GM12878 (cell line): ENCODE results near the gene OPRD1. TPM values are rescaled to one million over a fixed set of nuclear protein-coding genes. Genes with fewer than 3 reads are reported as not detected.

Source experiments
- ATAC-seq: fragments of 200-7000 bp; cut with Tn5 transposase; 3 replicates; pipeline ENCODE4 v1.9.1; 2020; ENCODE audit warnings: mild to moderate bottlenecking, moderate library complexity
- BruUV-seq: library from RNA; stranded (reverse); fragments of 400-500 nt; replicated peaks from 2 replicates; lab custom pipeline; 2021; lab: Mats Ljungman, UMichigan
- CTCF ChIA-PET: fragments of 300-600 bp; sonication (Branson Sonifier 250); formaldehyde crosslinking; extraction: SDS; loops from one replicate; lab custom pipeline; 2021; ENCODE audit warnings: inconsistent platforms; lab: Yijun Ruan, JAX
- POLR2A ChIA-PET: fragments of 350-600 bp; formaldehyde crosslinking; extraction: SDS; loops from one replicate; lab custom pipeline; 2021; ENCODE audit warnings: inconsistent platforms; lab: Charles Lee
- RAD21 ChIA-PET: fragments of 300-600 bp; sonication (Branson Sonifier 250); formaldehyde crosslinking; loops from one replicate; lab custom pipeline; 2023; ENCODE audit warnings: antibody characterized with exemption; ENCODE audit not compliant: unreplicated experiment; lab: Charles Lee
- SMC1A ChIA-PET: fragments of 300-600 bp; sonication (Branson Sonifier 250); formaldehyde crosslinking; loops from one replicate; lab custom pipeline; 2023; ENCODE audit not compliant: unreplicated experiment, uncharacterized antibody; lab: Charles Lee
- DNase-seq: peaks from one replicate; pipeline ENCODE4 v3.0.0-alpha.2; 2011; ENCODE audit warnings: low read depth, low spot score
- FAIRE-seq: peaks from 3 replicates; lab custom pipeline; 2011; peaks lifted over from hg19 to GRCh38; lab: Jason Lieb, UNC
- H2AFZ ChIP-seq: 2 replicates; pipeline ENCODE4 v1.6.0; 2011; ENCODE audit warnings: low read depth, low read length, control low read depth; ENCODE audit not compliant: control insufficient read depth
- H3K27ac ChIP-seq: 2 replicates; pipeline ENCODE4 v1.5.1; 2011; ENCODE audit warnings: control low read depth; ENCODE audit not compliant: control insufficient read depth, insufficient read depth
- H3K27me3 ChIP-seq, 2 experiments: replicated peaks in 1 of 2; 2 replicates each; pipeline versions ENCODE4 v1.6.0 to v1.6.1; 2011; ENCODE audit warnings: low read length in 1 of 2; ENCODE audit not compliant: control insufficient read depth in 2 of 2, insufficient read depth in 2 of 2
- H3K36me3 ChIP-seq, 2 experiments: 2 replicates each; pipeline ENCODE4 v1.5.1; 2011; ENCODE audit warnings: low read length in 1 of 2; ENCODE audit not compliant: control insufficient read depth in 2 of 2, insufficient read depth in 2 of 2
- H3K4me1 ChIP-seq: 2 replicates; pipeline ENCODE4 v1.6.1; 2011; ENCODE audit warnings: mild to moderate bottlenecking, low read length, moderate library complexity, mixed read lengths; ENCODE audit not compliant: control insufficient read depth, insufficient read depth
- H3K4me2 ChIP-seq: 2 replicates; pipeline ENCODE4 v1.6.0; 2011; ENCODE audit warnings: control low read depth; ENCODE audit not compliant: control insufficient read depth, insufficient read depth
- H3K4me3 ChIP-seq: fragments of 200-600 bp; sonication (generic); 2 replicates; pipeline ENCODE4 v1.5.1; 2016
- H3K79me2 ChIP-seq: 2 replicates; pipeline ENCODE4 v1.6.0; 2011; ENCODE audit warnings: low read length; ENCODE audit not compliant: control insufficient read depth, insufficient read depth
- H3K9ac ChIP-seq: 2 replicates; pipeline ENCODE4 v1.8.0; 2011; ENCODE audit warnings: low read length, control low read depth, mixed read lengths; ENCODE audit not compliant: control insufficient read depth, insufficient read depth
- H3K9me3 ChIP-seq: replicated peaks from 3 replicates; pipeline ENCODE4 v1.5.1; 2011; ENCODE audit warnings: mild to moderate bottlenecking, low read length; ENCODE audit not compliant: control insufficient read depth, insufficient read depth
- H4K20me1 ChIP-seq: 2 replicates; pipeline ENCODE4 v1.6.0; 2011; ENCODE audit not compliant: control insufficient read depth, insufficient read depth
- CHD4 ChIP-seq: fragments of 200-600 bp; sonication (generic); IDR thresholded peaks from 2 replicates; pipeline ENCODE4 v1.6.1; 2016; ENCODE audit warnings: mild to moderate bottlenecking
- CREM ChIP-seq: IDR thresholded peaks from 2 replicates; pipeline ENCODE4 v1.6.1; 2014; ENCODE audit warnings: antibody characterized with exemption, low read depth
- EP300 ChIP-seq, 2 experiments: fragments of 150-350 bp in 1 of 2; IDR thresholded peaks; 2 replicates each; pipeline ENCODE4 v1.6.1; 2011 to 2012; ENCODE audit warnings: low read depth in 2 of 2, low read length in 2 of 2, borderline replicate concordance in 1 of 2, improper control_type of control experiment in 1 of 2, inconsistent platforms in 1 of 2; ENCODE audit not compliant: control insufficient read depth in 1 of 2
- ESRRA ChIP-seq: IDR thresholded peaks from 2 replicates; pipeline ENCODE4 v1.6.1; 2012; ENCODE audit warnings: mild to moderate bottlenecking, low read length, improper control_type of control experiment
- SREBF2 ChIP-seq: IDR thresholded peaks from 2 replicates; pipeline ENCODE4 v1.6.1; 2012; ENCODE audit warnings: mild to moderate bottlenecking, low read length
- WGBS: methylation state at CpG from one replicate; pipeline ENCODE4 v1.1.6; 2016; ENCODE audit warnings: low lambda C conversion rate; ENCODE audit not compliant: insufficient replicate concordance, insufficient coverage; ENCODE audit errors: missing lambda C conversion rate; 5-methylcytosine and 5-hydroxymethylcytosine counted together
- in situ Hi-C: fragments of 300-500 bp; cut with MboI; formaldehyde crosslinking; loops from 9 replicates; pipeline ENCODE4 v1.14.3; 2018; ENCODE audit warnings: mixed read lengths
- intact Hi-C: fragments of 100-400 bp; cut with micrococcal nuclease; formaldehyde crosslinking; loops from one replicate; pipeline ENCODE4 v1.14.2; 2022; ENCODE audit not compliant: unreplicated experiment
- polyA plus RNA-seq, 11 experiments: library from polyadenylated mRNA; depleted of rRNA in 4 of 11; unstranded in 6 of 11; stranded (reverse) in 5 of 11; fragments of >200 nt; fragmentation: Nextera tagmentation in 4 of 11; fragmentation: Illumina TruSeq in 1 of 11; extraction: Ambion mirVana in 4 of 11; extraction: Trizol in 1 of 11; gene quantifications; 1 replicate in 1 of 11; 2 replicates in 10 of 11; pipeline versions ENCODE4 v1.2.1 to v1.2.3, GENCODE V29; 2011 to 2016; ENCODE audit warnings: inconsistent platforms in 2 of 11, missing spikeins in 2 of 11, low read depth in 1 of 11
- total RNA-seq, 4 experiments: library from RNA; depleted of rRNA in 3 of 4; stranded (reverse); fragments of >200 nt in 3 of 4; fragmentation: Illumina TruSeq in 1 of 4; extraction: Trizol in 1 of 4; gene quantifications; 2 replicates each; pipeline versions ENCODE4 v1.2.1 to v1.2.3, GENCODE V29; 2013 to 2021
- TF ChIP-seq, protein P1 (sequence below): fragments of 450-650 bp; IDR thresholded peaks from 2 replicates; pipeline ENCODE4 v1.6.1; 2017; ENCODE audit warnings: low read depth, mild to moderate bottlenecking, moderate library complexity
- TF ChIP-seq, protein P2 (sequence below): IDR thresholded peaks from 2 replicates; pipeline ENCODE4 v1.6.1; 2012; ENCODE audit warnings: low read depth, low read length, improper control_type of control experiment
- TF ChIP-seq, protein P3 (sequence below): fragments of 450-650 bp; IDR thresholded peaks from 2 replicates; pipeline ENCODE4 v1.6.1; 2016; ENCODE audit warnings: mild to moderate bottlenecking
- TF ChIP-seq, protein P4 (sequence below): IDR thresholded peaks from 2 replicates; pipeline ENCODE4 v1.6.1; 2012; ENCODE audit warnings: low read depth, low read length, improper control_type of control experiment

The OPRD1 gene
- total and polyA plus RNA-seq, 10 of the 15 experiments (the other 5 are each of a cell fraction or from before 2014, with no cell fraction given), result 0.02 TPM; not detected in 8

DNA sequence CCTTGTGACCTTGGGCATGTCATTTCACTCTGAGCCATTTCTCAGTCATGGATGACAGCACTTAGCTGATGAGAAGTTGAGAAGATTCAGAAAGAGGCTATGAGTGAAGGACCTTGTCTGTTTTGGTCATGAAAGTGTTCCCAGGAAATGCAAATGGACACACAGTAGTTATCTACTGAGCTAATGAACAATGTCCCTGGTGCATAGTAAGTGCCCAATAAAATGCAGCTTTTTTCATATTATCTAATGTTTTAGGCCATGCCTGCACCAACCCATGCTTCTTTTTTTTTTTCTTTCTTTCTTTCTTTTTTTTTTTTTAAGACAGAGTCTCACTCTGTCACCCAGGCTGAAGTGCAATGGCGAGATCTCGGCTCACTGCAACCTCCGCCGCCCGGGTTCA, 58.0 kb downstream of the OPRD1 start:
- POLR2A ChIA-PET, result no interaction called here
- Histone ChIP-seq H3K4me2 (no peak overlapping the region), H3K27me3 (no peaks in the 10 kb centered on the region; a peak in 1 of 4 replicates), H3K27ac (no peak overlapping the region), H3K4me1 (no peaks in the 10 kb centered on the region), H3K4me3 (no peak overlapping the region), H2AFZ (no peak overlapping the region), H3K79me2 (no peaks in the 10 kb centered on the region), H4K20me1 (no peaks in the 10 kb centered on the region), H3K36me3 (no peaks in the 10 kb centered on the region), H3K9me3 (no peaks in the 10 kb centered on the region), H3K9ac (no peak overlapping the region)
- FAIRE-seq (no peak), ATAC-seq (no peak), DNase-seq (no peak)
- SMC1A ChIA-PET, result interaction anchor here (0.7 to 1.6 kb wide), 2 partner anchors 8 to 21 kb away, joined by 3 read pairs; no protein-coding TSS in a partner anchor
- BruUV-seq, result no TSS peak
- 85% methylated on average over 5 of the region's 5 CpGs for WGBS
- CTCF ChIA-PET, result interaction anchor here (0.6 kb wide), 1 partner anchor 949 kb away, joined by 3 read pairs; no protein-coding TSS in a partner anchor
- in situ Hi-C loops (loop anchor here (10.0 kb wide), 1 partner anchor 505 kb away; the partner anchor contains the start of gene PHACTR4), intact Hi-C loops (no loop called here)
- RAD21 ChIA-PET, result interaction anchor here (1.4 kb wide), 1 partner anchor 85 kb away, joined by 5 read pairs; no protein-coding TSS in a partner anchor
- TF ChIP-seq SREBF2 (no peak), CHD4 (no peak), ESRRA (no peak), EP300 (IDR thresholded peaks at IDR 0.05; ENCODE audit: borderline replicate concordance in 1 of 2, control insufficient read depth in 1 of 2, low read depth in 2 of 2, low read length in 2 of 2) (no peak), CREM (no peak)
- TF ChIP-seq, protein P1, sequence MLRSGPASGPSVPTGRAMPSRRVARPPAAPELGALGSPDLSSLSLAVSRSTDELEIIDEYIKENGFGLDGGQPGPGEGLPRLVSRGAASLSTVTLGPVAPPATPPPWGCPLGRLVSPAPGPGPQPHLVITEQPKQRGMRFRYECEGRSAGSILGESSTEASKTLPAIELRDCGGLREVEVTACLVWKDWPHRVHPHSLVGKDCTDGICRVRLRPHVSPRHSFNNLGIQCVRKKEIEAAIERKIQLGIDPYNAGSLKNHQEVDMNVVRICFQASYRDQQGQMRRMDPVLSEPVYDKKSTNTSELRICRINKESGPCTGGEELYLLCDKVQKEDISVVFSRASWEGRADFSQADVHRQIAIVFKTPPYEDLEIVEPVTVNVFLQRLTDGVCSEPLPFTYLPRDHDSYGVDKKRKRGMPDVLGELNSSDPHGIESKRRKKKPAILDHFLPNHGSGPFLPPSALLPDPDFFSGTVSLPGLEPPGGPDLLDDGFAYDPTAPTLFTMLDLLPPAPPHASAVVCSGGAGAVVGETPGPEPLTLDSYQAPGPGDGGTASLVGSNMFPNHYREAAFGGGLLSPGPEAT, result no peak
- TF ChIP-seq, protein P2, sequence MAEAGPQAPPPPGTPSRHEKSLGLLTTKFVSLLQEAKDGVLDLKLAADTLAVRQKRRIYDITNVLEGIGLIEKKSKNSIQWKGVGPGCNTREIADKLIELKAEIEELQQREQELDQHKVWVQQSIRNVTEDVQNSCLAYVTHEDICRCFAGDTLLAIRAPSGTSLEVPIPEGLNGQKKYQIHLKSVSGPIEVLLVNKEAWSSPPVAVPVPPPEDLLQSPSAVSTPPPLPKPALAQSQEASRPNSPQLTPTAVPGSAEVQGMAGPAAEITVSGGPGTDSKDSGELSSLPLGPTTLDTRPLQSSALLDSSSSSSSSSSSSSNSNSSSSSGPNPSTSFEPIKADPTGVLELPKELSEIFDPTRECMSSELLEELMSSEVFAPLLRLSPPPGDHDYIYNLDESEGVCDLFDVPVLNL, result no peak
- TF ChIP-seq, protein P3, sequence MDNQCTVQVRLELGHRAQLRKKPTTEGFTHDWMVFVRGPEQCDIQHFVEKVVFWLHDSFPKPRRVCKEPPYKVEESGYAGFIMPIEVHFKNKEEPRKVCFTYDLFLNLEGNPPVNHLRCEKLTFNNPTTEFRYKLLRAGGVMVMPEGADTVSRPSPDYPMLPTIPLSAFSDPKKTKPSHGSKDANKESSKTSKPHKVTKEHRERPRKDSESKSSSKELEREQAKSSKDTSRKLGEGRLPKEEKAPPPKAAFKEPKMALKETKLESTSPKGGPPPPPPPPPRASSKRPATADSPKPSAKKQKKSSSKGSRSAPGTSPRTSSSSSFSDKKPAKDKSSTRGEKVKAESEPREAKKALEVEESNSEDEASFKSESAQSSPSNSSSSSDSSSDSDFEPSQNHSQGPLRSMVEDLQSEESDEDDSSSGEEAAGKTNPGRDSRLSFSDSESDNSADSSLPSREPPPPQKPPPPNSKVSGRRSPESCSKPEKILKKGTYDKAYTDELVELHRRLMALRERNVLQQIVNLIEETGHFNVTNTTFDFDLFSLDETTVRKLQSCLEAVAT, result no peak
- TF ChIP-seq, protein P4, sequence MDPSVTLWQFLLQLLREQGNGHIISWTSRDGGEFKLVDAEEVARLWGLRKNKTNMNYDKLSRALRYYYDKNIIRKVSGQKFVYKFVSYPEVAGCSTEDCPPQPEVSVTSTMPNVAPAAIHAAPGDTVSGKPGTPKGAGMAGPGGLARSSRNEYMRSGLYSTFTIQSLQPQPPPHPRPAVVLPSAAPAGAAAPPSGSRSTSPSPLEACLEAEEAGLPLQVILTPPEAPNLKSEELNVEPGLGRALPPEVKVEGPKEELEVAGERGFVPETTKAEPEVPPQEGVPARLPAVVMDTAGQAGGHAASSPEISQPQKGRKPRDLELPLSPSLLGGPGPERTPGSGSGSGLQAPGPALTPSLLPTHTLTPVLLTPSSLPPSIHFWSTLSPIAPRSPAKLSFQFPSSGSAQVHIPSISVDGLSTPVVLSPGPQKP, result no peak
